Cardiac septum (tissue), 1 donor: ENCODE results near the gene PRL. TPM values are rescaled to one million over a fixed set of nuclear protein-coding genes. Genes with fewer than 3 reads are reported as not detected.

Experiments
- DNase-seq: peaks from one replicate; pipeline ENCODE4 v3.0.0-alpha.2; 2020; ENCODE audit warnings: low spot score
- intact Hi-C: fragments of 100-400 bp; cut with DNase I; formaldehyde crosslinking; loops from one replicate; pipeline ENCODE4 v1.14.0; 2022
- long read RNA-seq: library from polyadenylated mRNA; unstranded; transcript quantifications from one replicate; pipeline ENCODE4 v2.0.0, GENCODE V29; 2021
- total RNA-seq: library from RNA; stranded (reverse); fragmentation: NEBNext Ultra II Directional; extraction: Animal tissue kit (Norgen Biotek cat#: 25700); gene quantifications from one replicate; pipeline ENCODE4 v1.2.1, GENCODE V29; 2021
- donor health status: DM: no; HTN: no; CAD: no.

The PRL gene
- total RNA-seq, result not detected
- long read RNA-seq, result 0 reads

DNA sequence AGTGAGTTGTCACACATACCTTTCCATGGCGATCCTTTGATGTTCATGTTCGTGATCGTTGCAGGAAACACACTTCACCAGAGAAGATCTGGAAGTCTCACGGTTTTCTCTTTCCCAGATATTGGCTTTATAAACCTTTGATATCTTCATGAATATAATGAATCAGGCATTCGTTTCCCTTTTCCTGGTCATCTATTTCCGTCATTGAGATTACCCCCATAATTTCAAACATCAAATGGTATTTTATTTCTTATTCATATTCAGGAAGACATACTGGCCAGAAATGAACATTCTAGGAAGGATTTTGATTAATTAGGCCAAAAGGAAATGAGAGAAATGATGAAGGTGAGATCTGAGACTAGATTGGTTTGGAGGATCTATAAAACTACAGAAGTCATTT lies at the start of gene PRL:
PRL (minus strand) TSS at position 101 of the 400 bp plus-strand sequence; CDS start at position 47, 54 bp downstream.
- intact Hi-C loops, result no loop called here
- DNase-seq, result no peak

DNA sequence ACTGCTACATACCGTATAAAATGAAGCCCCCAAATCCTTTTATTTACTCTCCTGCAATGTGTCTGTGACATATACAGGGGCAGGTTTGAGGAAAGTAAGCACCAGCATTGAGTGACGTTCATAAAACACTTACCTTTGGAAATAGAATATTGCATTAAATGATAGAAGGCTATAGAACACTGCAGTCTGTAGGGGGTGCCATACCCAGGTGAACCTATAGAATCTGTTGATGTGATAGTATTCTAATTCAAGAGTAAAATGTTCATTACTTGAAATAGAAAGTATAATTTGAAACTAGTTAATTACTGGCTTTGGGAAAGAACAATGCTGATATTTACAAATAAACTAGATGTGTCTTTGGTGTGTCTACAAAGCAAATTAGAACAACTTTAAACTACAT lies 47.0 kb upstream of the PRL start:
- intact Hi-C loops, result no loop called here
- no peak for DNase-seq

DNA sequence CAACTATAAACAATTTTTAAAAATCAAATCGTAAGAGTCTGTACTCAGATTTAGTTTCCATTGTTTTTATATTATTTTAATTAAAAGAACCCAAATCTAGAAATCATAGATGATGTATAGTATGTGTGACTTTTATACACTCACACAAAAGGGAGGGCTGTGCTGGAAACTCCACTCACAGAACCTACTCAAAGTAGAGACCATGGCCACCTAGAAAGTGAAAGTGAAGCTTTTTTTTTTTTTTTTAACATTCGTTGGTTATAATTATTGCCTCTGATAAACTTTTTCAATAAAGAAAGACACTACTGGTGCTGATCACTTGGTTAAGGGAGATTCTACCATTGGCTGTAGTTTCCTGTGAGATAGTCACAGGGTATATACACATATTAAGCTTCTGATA lies 37.9 kb upstream of the PRL start:
- intact Hi-C loops, result no loop called here
- no peak for DNase-seq

DNA sequence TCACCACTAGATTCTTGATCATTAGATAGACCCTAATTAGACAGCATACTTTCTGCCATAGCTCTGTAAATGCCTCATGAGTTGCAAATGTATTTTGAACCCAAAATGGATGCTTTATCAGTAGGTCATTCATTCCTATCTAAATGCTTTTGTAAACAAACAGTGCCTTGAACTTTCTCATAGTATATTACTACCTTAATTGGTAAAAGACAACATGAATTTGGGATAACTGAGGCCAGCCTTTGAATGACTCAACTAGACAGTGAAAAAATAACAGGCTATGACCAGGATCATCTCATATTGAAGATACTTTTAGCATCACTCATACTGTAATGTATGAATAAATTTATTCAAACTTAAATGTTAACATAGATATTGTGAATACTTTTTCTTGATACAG lies 37.0 kb upstream of the PRL start:
- intact Hi-C loops, result no loop called here
- DNase-seq, result no peak

DNA sequence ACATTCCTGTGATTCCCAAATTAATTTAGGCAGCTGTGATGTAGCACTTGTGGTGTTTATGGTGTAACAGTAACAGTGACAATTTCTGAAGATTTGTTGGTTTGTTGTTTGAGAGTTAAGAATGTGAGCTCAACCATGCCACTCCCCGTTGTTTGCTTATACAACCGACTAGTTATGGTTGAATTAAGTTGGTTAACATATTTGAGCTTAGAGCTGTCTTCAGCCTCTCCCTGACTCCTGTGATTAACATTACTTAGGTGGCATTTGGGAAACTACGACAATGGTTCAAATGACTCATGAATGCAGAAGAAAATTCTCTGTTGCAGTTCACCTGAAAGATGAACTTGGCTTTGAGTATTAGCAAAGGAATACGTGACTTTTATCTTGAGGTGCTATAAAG lies 35.9 kb upstream of the PRL start:
- DNase-seq, result no peak
- intact Hi-C loops, result no loop called here

DNA sequence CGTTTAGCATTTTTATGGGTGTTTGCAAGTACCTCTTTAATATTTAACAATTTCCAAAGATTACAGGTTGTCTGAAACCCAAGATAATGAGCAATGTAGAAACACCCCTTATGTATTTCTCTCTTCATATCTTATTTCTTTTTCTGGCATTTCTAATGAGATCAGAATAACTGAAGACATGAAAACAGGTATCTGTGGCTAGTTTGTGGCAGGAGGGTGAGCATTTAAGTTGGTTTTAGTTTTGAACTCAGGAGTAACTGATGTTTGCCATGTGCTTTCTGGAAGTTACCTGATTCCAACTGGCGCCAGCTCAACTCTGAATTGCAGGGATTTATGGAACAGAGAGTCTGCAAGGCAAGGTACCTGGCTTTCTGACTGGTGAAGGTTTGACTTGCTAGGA lies 35.4 kb upstream of the PRL start:
- intact Hi-C loops, result no loop called here
- no peak for DNase-seq

DNA sequence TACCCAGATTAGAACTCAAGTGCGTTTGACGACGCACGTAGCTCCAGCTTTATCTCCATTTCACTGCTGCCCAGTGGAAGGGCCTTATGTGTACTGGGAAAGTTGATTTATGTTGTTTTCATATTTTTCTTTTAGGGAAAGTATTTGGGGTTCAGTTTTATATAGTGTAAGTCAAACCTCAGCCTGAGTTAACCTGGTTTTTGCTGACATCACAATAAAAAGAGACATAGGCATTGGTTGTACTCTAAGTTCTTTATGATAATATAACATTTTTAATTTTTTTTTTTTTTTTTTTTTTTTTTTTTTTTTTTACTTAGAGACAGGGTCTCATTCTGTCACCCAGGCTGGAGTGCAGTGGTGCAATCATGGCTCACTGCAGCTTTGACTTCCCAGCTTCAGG lies 34.1 kb upstream of the PRL start:
- intact Hi-C loops, result no loop called here
- DNase-seq, result no peak

DNA sequence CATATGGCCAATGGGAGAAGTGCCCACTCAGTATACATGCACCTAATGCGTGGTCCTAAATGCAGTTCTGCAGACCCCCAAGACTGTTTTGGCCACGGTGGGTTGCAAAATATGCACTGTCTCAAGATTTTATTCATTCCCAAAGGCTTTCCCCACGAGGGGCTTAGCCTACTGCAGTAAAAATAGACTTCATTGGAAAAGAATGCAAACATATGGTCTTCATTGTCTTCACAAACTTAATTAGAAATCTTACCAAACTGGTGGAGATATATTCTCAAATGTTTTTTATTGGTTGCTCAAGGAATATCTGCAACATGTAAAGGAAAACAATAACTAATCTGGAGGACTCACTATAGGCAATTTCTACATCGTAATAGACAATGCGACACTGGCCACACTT lies 31.6 kb upstream of the PRL start:
- DNase-seq, result no peak
- intact Hi-C loops, result no loop called here

DNA sequence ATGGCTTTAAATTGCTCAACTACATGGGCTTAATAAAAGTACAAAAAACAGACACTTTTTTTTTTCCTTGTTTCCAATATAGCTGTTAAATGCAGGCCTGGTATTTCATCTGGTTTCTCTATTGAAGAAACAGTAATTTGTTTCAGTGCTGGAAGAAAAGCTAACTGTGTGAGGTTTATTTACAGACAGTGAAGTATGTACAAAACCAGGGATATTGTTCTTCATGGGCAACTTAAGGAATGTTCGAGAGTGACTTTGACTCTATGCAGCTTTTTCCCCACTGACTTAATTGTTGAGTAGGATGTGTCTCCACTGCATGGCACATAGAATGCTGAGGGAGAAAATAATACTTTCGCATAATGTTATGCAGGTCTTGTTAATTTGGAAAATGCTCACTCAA lies 31.0 kb upstream of the PRL start:
- intact Hi-C loops, result no loop called here

DNA sequence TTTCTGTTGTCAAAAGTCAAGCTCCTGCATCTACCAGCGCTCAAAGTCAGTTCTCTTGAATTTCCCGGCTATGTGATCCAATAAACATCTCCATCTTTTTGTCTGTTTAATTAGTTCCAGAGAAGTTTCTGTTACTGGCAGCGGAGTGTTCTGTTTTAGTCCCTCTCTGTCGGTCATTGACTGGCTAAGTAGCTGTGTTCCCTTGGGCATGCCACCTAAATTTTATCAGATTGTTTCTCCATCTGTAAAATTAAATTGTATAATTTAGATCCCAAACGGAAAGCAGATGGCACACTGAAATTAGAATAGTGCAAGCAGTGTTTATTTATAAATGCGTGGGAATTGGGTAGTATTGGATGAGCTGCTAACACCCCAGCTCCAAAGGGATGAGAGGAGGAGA lies 29.7 kb upstream of the PRL start:
- DNase-seq, result no peak
- intact Hi-C loops, result no loop called here

More for the DNA sequence above, 31.0 kb upstream of the PRL start:
- no peak for DNase-seq

DNA sequence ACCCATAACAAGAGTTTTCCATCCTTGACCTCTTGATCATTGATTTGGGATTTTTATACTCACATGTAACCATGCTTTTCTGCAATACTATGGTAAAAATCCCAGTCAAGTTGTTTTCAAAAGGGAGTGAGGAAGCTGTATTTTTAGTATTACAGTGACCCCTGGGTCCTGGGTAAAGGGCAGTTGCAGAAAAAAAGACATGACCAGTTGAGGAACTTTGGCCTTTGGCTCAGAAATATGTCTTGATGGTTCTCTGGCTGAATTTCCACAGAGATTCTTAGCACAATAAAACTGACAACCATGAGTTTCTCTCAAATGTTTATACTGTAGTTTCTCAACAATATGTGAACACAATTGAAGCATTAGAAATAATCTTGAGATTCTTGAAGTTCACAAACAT lies 28.6 kb upstream of the PRL start:
- DNase-seq, result no peak
- intact Hi-C loops, result no loop called here

DNA sequence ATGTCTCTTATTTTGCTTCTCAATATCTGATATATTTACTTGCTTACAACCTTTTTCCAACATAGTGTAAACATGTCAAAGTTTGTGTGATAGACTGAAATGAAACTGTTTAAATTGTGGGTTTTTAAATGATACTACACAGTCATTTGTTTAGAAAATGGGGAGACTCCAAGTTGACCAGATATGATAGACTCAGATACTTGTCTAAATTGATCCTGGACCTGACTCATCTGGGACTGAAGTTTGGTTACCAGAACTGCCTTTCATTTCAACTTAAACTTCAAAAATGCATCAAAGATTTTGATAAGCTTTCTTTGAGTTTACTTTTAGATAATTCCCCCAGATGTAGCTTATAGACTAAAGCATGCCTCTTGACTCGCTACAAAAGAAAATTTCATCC lies 27.0 kb upstream of the PRL start:
- intact Hi-C loops, result no loop called here

DNA sequence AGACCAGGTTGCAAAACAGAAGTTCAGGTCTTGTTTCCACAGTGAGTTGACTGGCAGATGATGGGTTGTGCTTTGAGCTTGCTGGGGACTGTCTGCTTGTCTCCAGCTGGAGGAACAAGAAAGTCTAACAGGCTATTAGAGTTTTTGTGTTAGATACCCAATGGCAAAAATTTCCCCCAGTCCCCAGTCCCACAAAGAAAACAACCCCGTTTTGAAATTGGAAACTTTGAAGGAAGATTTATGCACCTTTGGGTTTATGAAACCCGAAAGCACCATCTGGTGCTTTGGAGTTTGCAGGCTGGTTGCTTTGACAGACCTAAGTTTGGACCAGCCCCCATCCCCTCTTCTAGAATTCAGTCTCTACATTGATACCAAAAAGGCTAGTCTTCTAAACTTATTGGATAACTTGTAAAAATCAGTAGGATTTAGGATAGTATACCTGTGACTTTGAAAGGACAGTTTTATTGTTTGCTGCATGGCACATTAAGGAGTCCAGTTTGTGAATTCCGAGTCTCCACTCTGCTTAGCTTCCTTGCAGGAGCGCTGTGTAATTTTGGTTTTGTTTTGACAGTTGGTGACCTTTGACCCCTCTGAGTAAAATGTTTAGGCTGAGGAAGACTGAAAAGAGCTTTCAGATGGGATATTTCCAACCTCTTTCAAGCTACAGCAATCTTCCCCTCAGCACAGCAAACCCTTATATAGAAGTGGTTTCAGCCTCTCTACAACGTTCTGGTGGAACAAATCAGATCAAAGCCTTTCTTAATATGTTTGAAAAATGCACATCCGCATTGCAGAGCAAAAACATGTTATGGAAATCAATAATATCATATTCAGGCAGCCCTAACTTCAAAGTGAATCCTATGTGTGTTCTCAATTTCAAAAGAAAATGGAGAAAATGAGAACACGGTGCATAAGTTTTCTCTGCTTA lies 25.5 kb upstream of the PRL start:
- intact Hi-C loops, result no loop called here
- DNase-seq, result no peak

More for the DNA sequence above, 27.0 kb upstream of the PRL start:
- no peak for DNase-seq

DNA sequence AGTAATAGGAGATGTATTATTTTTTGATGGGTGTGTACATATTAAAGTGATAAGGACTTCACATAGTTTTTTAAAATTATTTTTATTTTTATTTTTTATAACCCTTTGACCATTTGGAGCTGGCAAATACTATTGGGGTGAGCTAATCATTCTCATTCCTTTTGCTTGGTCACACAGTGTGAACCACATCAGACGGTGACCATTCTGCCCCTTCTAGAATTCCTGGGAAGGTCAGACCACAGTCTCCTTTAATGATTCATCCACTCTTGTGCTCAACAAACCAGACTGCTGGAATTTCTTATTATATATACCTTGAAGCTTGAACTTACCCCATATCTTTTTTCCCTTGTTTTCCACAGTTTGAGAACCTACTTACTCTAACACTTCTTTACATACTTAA lies 23.9 kb upstream of the PRL start:
- intact Hi-C loops, result no loop called here
- DNase-seq, result no peak

DNA sequence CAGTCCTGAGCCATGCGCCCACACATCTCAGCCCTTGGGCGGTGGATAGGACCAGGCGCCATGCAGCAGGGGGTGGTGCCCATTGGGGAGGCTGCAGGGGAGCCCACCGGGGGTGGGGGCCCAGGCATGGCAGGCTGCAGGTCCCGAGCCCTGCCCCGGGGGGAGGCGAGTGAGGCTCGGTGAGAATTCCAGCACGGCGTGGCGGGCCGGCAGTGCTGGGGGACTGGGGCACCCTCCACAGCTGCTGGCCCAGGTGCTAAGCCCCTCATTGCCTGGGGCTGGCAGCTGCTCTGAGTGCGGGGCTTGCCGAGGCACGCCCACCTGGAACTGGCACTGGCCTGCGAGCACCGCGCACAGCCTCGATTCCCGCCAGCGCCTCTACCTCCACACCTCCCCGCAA lies 21.6 kb upstream of the PRL start:
- intact Hi-C loops, result no loop called here
- no peak for DNase-seq

DNA sequence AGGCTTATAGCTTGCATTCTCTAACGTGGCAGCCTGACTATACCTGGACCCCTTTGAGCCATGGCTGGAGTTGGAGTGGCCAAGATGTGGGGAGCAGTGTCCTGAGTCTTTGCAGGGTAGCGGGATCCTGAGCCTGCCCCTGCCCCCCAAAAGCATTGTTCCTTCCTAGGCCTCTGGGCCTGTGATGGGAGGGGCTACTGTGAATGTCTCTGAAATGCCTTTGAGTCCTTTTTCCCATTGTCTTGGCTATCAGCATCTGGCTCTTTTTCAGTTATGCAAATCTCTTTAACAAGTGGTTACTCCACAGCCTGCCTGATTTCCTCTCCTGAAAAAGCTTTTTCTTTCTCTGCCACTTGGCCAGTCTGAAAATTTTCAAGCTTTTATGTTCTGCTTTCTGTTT lies 17.0 kb upstream of the PRL start:
- intact Hi-C loops, result no loop called here
- no peak for DNase-seq

DNA sequence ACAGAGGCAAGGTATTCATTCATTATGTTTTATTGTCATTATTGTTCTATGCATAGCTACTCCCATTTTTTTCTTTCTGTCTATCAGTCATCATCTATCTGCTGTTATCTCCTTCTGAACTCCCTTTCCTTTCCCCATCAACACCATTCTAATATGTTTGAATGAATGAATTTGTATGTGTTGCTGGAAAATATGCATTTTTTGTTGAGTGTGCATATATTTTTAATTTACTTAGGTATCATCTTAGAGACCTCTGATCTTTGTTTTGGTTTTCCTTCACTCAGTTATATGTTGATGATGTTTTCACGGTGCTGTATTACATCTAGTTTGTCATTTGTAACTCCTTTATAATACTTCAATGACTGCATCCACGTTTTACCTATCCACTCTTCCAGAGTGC lies 12.1 kb upstream of the PRL start:
- intact Hi-C loops, result no loop called here
- no peak for DNase-seq

DNA sequence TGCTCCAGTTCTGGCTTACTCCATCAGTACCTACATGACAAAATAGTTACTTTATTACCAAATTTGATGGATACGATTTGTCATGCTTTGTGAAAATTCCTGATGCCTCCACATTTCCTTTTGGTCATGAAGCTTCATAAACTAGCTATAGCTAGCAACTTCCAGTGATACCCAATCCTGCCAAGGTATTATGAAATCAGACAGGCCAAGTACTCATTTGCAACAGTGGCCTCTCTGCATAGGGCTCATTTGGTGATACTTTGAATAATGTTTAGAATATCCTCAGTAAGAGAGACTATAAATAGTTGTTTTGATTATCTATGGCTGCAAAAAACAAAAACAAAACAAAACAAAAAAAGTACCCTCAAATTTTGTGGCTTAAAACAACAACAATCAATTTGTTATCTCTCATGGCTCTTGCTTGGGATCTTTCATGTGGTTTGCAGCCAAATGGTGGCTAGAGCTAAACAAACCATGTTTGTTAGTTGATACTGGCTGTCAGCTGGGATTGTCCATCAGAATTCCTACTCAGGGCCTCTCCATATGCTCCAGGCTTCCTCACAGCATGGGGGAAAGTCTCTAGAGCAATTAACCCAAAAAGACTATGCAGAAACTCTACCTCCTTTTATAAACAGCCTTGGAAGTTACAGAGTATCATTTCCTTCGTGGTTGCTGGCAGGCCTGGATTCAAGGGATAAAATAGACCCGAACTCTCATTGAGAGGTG lies 10.1 kb upstream of the PRL start:
- DNase-seq, result no peak
- intact Hi-C loops, result no loop called here

DNA sequence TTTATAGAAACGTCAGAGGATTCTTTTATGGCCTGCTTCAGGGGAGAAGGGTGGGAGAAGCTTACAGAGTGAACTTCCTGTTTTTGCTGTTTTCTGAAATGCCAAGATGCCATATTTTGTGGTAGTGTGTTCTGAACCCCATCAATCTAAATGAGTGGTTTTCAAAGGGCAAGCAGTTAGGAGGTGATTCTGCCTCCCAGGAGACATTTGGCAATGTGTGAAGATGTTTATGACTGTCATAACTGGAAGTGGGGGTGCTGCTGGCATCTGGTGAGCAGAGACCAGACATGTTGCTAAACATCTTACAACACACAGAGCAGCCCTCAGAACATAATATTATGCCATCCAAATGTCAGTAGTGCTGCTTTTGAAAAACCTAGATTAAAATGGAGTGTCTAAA lies 6.0 kb upstream of the PRL start:
- DNase-seq, result no peak
- intact Hi-C loops, result no loop called here

DNA sequence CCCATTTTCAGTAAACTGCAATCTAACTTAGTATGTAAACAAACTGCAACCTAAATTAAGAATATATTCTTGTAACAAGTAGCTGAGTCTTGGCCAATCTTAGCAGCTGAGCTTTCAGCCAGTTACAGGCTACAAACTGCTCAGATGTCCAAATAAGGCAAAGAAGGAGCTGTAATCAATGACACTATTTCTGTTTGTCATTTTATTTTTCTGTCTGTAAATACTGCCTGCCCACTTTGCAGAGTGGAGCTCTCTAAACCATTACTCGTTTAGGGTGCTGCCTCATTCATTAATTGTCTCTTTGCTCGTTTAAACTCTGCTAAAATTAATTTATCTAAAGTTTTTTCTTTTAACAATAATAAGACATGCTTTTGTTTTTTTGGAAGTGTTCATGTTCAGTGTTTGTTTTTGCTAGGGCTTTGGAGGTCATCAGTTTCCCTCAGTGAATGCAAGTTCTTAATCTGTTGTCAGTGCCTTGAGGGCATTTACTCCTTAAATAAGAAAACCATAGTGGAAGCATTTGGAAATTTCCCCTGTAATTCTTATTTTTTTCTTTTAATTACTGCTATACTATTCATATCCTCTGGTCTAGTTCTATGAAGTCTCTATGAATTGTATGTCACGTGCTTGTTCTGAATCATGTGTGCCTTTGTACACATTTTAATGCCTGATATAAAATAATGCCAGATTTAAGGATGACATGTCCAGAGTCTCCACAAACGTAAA lies 3.6 kb upstream of the PRL start:
- no peak for DNase-seq
- intact Hi-C loops, result no loop called here
